Non-pigmented ciliary epithelial cell (primary cell): ENCODE data around the gene UGT1A8.

ENCODE experiments used
- DNase-seq: peaks from one replicate; pipeline ENCODE4 v3.0.0-alpha.2; 2010; ENCODE audit warnings: low read depth

UGT1A8 gene

GRCh38 chr2:233768076-233768475 lies 150.6 kb downstream of the UGT1A8 start:
- DNase-seq, result no peak

- no peak for DNase-seq
Observed at GRCh38 chr2:233769260-233769659, 151.8 kb downstream of the UGT1A8 start.

- DNase-seq, result no peak
Observed at GRCh38 chr2:233772153-233772552, 154.7 kb downstream of the UGT1A8 start.

GRCh38 chr2:233772583-233772982 lies 155.2 kb downstream of the UGT1A8 start:
- DNase-seq, result no peak

GRCh38 chr2:233773854-233774253 lies 156.4 kb downstream of the UGT1A8 start:
- DNase-seq, result no peak

- no peak for DNase-seq
Observed at GRCh38 chr2:233775414-233775813, 158.0 kb downstream of the UGT1A8 start.

GRCh38 chr2:233778030-233778429 lies 160.6 kb downstream of the UGT1A8 start, which contains the start of gene MROH2A:
Gene MROH2A (plus strand): TSS chr2:233778330. CDS start chr2:233779359, 1,029 bp downstream.
- no peak for DNase-seq

GRCh38 chr2:233779722-233780121 lies 162.3 kb downstream of the UGT1A8 start:
- no peak for DNase-seq

- no peak for DNase-seq
Observed at GRCh38 chr2:233780771-233781170, 163.3 kb downstream of the UGT1A8 start.

- DNase-seq, result no peak
Observed at GRCh38 chr2:233789554-233789953, 172.1 kb downstream of the UGT1A8 start.

- DNase-seq, result no peak
Observed at GRCh38 chr2:233791151-233791882, 173.9 kb downstream of the UGT1A8 start.

GRCh38 chr2:233791883-233792329 lies 174.5 kb downstream of the UGT1A8 start:
- DNase-seq, result no peak

GRCh38 chr2:233792720-233793119 lies 175.3 kb downstream of the UGT1A8 start:
- no peak for DNase-seq

- no peak for DNase-seq
Observed at GRCh38 chr2:233793465-233794127, 176.2 kb downstream of the UGT1A8 start.

GRCh38 chr2:233794128-233794658 lies 176.8 kb downstream of the UGT1A8 start:
- no peak for DNase-seq

- no peak for DNase-seq
Observed at GRCh38 chr2:233795735-233796171, 178.3 kb downstream of the UGT1A8 start.

GRCh38 chr2:233796254-233796653 lies 178.8 kb downstream of the UGT1A8 start:
- no peak for DNase-seq

GRCh38 chr2:233798335-233799086 lies 181.1 kb downstream of the UGT1A8 start:
- no peak for DNase-seq

GRCh38 chr2:233799087-233799665 lies 181.7 kb downstream of the UGT1A8 start:
- DNase-seq, result no peak

GRCh38 chr2:233799716-233800115 lies 182.3 kb downstream of the UGT1A8 start:
- no peak for DNase-seq

GRCh38 chr2:233800208-233800607 lies 182.8 kb downstream of the UGT1A8 start:
- no peak for DNase-seq
